ENCODE results near the gene KRT8. TPM values are rescaled to one million over a fixed set of nuclear protein-coding genes. Genes with fewer than 3 reads are reported as not detected.

Gene KRT8
- polyA plus RNA-seq, 1 donor from 2014 or later: 0.46 TPM

DNA sequence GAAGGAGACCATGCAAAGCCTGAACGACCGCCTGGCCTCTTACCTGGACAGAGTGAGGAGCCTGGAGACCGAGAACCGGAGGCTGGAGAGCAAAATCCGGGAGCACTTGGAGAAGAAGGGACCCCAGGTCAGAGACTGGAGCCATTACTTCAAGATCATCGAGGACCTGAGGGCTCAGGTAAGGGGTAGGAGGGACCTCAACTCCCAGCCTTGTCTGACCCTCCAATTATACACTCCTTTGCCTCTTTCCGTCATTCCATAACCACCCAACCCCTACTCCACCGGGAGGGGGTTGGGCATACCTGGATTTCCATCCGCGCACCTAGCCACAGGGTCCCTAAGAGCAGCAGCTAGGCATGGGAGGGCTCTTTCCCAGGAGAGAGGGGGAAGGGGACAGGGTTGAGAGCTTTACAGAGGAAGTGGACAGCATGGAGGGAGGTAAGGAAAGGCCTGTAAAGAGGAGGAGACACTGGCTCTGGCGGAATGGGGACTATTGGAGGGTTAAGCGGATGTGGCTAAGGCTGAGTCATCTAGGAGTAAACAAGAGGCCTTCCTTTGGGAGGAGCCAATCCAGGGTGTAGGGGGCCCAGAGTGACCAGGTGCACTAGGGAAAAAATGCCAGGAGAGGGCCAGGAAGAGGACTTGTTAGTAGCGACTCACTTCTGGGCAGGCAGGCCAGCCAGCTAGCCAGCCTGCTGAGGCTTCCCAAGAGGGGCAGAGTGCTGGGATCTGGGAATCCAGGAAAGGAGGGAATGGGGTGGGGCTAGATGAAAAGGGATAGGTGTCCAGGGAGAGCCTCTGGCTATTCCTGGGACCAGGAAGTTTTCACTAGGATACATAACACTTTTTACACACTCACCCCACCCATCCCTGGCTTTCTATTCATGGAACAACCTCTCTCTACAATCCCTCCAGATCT, 44.8 kb upstream of the KRT8 start:
- peaks cover 19% of the 10 kb centered on the region for H3K27me3 ChIP-seq (ENCODE audit: insufficient read depth, low read depth, low read length)
- H3K36me3 ChIP-seq (ENCODE audit: insufficient read depth, low read length): no peaks in the 10 kb centered on the region
- H4K20me1 ChIP-seq (ENCODE audit: insufficient read depth): no peaks in the 10 kb centered on the region
- H3K4me3 ChIP-seq (ENCODE audit: low read length): peak overlapping the region; percentile 57
- H3K9me3 ChIP-seq (ENCODE audit: low read length): no peaks in the 10 kb centered on the region
- TF ChIP-seq SMC3 (conservative IDR thresholded peaks at IDR 0.05; ENCODE audit: poor library complexity) (no peak), TAF1 (IDR thresholded peaks at IDR 0.05; ENCODE audit: low read depth) (no peak)
- H3K9me2 ChIP-seq (ENCODE audit: insufficient read depth, low read length): no peaks in the 10 kb centered on the region
- H3K4me2 ChIP-seq (ENCODE audit: low read length): no peak overlapping the region
- H3F3A ChIP-seq (ENCODE audit: insufficient read depth, low read length, poor library complexity, severe bottlenecking): no peaks in the 10 kb centered on the region
- no peak overlapping the region for H3K9ac ChIP-seq (ENCODE audit: low read length)
- H3K27ac ChIP-seq (ENCODE audit: low read length): no peak overlapping the region
- no peak overlapping the region for H2AFZ ChIP-seq (ENCODE audit: low read depth, low read length)
- no peaks in the 10 kb centered on the region for H3K79me2 ChIP-seq (replicated peaks; ENCODE audit: insufficient read depth, low read length)

DNA sequence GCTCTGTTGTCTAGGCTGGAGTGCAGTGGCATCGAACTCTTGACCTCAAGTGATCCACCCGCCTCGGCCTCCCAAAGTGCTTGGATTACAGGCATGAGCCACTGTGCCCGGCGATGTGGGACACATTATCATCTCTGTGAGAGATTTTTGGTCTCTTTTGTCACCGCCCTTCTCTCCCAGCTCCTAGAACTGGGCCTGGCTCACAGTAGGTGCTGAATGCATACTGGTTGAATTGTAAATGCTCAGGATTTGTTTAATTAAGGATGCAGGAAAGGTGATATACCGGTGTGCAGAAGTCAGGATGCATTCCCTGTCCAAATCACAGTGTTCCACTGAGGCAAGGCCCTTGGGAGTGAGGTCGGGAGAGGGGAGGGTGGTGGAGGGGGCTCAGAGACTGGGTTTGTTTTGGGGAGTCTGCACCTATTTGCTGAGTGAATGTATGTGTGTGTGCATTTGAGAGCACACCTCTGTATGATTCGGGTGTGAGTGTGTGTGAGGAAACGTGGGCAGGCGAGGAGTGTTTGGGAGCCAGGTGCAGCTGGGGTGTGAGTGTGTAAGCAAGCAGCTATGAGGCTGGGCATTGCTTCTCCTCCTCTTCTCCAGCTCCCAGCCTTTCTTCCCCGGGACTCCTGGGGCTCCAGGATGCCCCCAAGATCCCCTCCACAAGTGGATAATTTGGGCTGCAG, 43.0 kb upstream of the KRT8 start:
- TF ChIP-seq POLR2AphosphoS5 (IDR thresholded peaks at IDR 0.05) (no peak), EP300 (conservative IDR thresholded peaks at IDR 0.05; ENCODE audit: poor library complexity, severe bottlenecking) (no peak), MXI1 (conservative IDR thresholded peaks at IDR 0.05; ENCODE audit: poor library complexity, severe bottlenecking) (no peak), RAD21 (conservative IDR thresholded peaks at IDR 0.05) (no peak), REST (IDR thresholded peaks at IDR 0.05; ENCODE audit: borderline replicate concordance) (no peak), SMC3 (conservative IDR thresholded peaks at IDR 0.05; ENCODE audit: poor library complexity) (no peak), EZH2 (IDR thresholded peaks at IDR 0.05; ENCODE audit: borderline replicate concordance, insufficient read depth, low read length, poor library complexity, severe bottlenecking) (no peak), CTCF (IDR thresholded peaks at IDR 0.05; ENCODE audit: poor library complexity, severe bottlenecking) (no peak), TAF1 (IDR thresholded peaks at IDR 0.05; ENCODE audit: low read depth) (no peak)
- H3K36me3 ChIP-seq (ENCODE audit: insufficient read depth, low read length): no peaks in the 10 kb centered on the region
- no peaks in the 10 kb centered on the region for H4K20me1 ChIP-seq (ENCODE audit: insufficient read depth)
- no peak overlapping the region for H2AFZ ChIP-seq (ENCODE audit: low read depth, low read length)
- no peak overlapping the region for H3K9ac ChIP-seq (ENCODE audit: low read length)
- no peak overlapping the region for H3K27ac ChIP-seq (ENCODE audit: low read length)
- H3K4me2 ChIP-seq (ENCODE audit: low read length): no peak overlapping the region
- H3F3A ChIP-seq (ENCODE audit: insufficient read depth, low read length, poor library complexity, severe bottlenecking): no peaks in the 10 kb centered on the region
- no peak overlapping the region for H3K4me3 ChIP-seq (ENCODE audit: low read length)
- no peaks in the 10 kb centered on the region for H3K9me3 ChIP-seq (ENCODE audit: low read length)
- no peaks in the 10 kb centered on the region for H3K79me2 ChIP-seq (replicated peaks; ENCODE audit: insufficient read depth, low read length)
- peaks cover 19% of the 10 kb centered on the region for H3K27me3 ChIP-seq (ENCODE audit: insufficient read depth, low read depth, low read length)
- H3K9me2 ChIP-seq (ENCODE audit: insufficient read depth, low read length): no peaks in the 10 kb centered on the region
